ENCODE results near the gene FHAD1. TPM values are rescaled to one million over a fixed set of nuclear protein-coding genes. Genes with fewer than 3 reads are reported as not detected.

The FHAD1 gene
- total and polyA plus RNA-seq, 11 donors: 0.06 to 1.1 (median 0.12) TPM; not detected in 4

DNA sequence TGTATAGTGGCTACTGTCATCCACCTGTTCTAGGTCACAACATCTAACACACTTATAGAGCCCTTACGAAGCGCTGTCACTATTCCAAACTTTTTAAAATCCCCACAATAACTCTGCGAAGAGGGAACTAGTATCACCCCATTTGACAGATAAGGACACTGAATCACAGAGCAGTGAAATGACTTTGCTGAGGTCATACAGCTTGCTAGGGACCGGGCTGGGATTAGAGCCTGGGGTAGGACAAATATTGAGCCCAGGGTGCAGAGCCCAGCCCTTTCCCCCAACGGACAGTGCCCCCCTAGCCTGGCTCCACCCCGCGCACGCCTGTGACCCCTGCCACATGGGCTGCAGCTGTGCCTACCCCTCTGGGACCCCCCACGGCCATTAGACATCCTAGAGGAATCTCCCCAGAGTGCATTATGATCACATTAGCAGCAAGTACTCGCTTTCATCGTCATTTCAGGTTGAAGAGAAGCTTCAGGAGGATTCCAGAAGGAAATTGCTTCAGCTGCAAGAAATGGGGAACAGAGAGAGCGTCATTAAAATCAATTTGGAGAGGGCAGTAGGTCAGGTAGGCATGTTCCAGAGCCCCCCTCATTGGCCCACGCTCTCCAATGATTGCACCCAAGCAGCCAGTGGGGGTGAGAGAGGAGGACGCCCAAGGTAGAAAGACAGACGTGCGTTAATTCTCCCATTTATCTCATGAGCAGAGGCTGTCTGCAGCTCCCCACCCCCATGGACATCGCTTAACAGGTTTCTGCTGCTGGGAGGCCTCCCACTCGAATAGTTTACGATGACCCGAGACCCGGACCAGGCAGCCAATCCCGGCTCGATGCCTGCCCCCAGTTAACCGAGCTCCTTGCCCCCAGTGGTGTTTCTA, 77.2 kb downstream of the FHAD1 start:
- WGBS, 4 donors: 71 to 77% (median 75%) methylated on average over 24 of the region's 24 CpGs
- H3K27me3 ChIP-seq: no peaks in the 10 kb centered on the region
- ATAC-seq: no peak
- H3K4me3 ChIP-seq: no peak overlapping the region
- peaks cover 0 to 14% (median 4%) of the 10 kb centered on the region in 12 donors for H3K9me3 ChIP-seq
- DNase-seq: no peak
- H3K4me1 ChIP-seq: peaks cover 2 to 28% (median 16%) of the 10 kb centered on the region in 12 donors
- intact Hi-C loops (cut with DNase I): loop anchor here (1.0 to 10.0 kb wide), 7 partner anchors 107 to 201 kb away; partner anchors contain the start of genes CASP9 (in 1 of the 10) and DNAJC16 (in 1 of the 10)
- TF ChIP-seq CTCF (IDR thresholded peaks at IDR 0.05) (no peak), POLR2A (IDR thresholded peaks at IDR 0.05) (no peak)
- H3K27ac ChIP-seq: no peak overlapping the region
- no peaks in the 10 kb centered on the region for H3K36me3 ChIP-seq

GRCh38 chr1:15324869-15325335, 77.9 kb downstream of the FHAD1 start:
- no peaks in the 10 kb centered on the region for H3K36me3 ChIP-seq
- TF ChIP-seq POLR2A (IDR thresholded peaks at IDR 0.05) (no peak), CTCF (IDR thresholded peaks at IDR 0.05) (no peak)
- DNase-seq (no peak), ATAC-seq (no peak)
- no peak overlapping the region for H3K4me3 ChIP-seq
- 86 to 91% (median 89%) methylated on average over 9 of the region's 9 CpGs for WGBS, 4 donors
- no peak overlapping the region for H3K27ac ChIP-seq
- intact Hi-C loops (cut with DNase I): loop anchor here in 9 of 10 donors (1.0 to 10.0 kb wide), 10 partner anchors 47 to 200 kb away; partner anchors contain the start of genes CASP9 (in 2 of the 9) and DNAJC16 (in 1 of the 9)
- H3K4me1 ChIP-seq: peaks cover 3 to 35% (median 22%) of the 10 kb centered on the region in 12 donors
- peaks cover 0 to 9% (median 3%) of the 10 kb centered on the region in 12 donors for H3K9me3 ChIP-seq
- H3K27me3 ChIP-seq: no peaks in the 10 kb centered on the region

GRCh38 chr1:15325375-15326085, 78.5 kb downstream of the FHAD1 start:
- H3K36me3 ChIP-seq: no peaks in the 10 kb centered on the region
- no peak overlapping the region for H3K27ac ChIP-seq
- no peak for ATAC-seq
- no peak for DNase-seq
- peaks cover 0 to 3% (median 0%) of the 10 kb centered on the region in 12 donors for H3K9me3 ChIP-seq
- peaks cover 3 to 37% (median 24%) of the 10 kb centered on the region in 12 donors for H3K4me1 ChIP-seq
- no peaks in the 10 kb centered on the region for H3K27me3 ChIP-seq
- no peak overlapping the region for H3K4me3 ChIP-seq
- 94 to 98% (median 96%) methylated on average over 4 of the region's 4 CpGs for WGBS, 4 donors
- TF ChIP-seq POLR2A (IDR thresholded peaks at IDR 0.05) (no peak), CTCF (IDR thresholded peaks at IDR 0.05) (no peak)
- intact Hi-C loops (cut with DNase I): loop anchor here in 9 of 10 donors (2.0 to 10.0 kb wide), 8 partner anchors 47 to 199 kb away; partner anchors contain the start of genes CASP9 (in 2 of the 9) and DNAJC16 (in 1 of the 9)
